Rectal smooth muscle tissue (tissue), 1 donor: ENCODE results near the gene PLXNA1.

ENCODE experiments used
- H3K27ac ChIP-seq: one replicate; pipeline ENCODE4 v1.7.0; 2013; ENCODE audit warnings: low read depth, low read length, inconsistent platforms
- H3K27me3 ChIP-seq: one replicate; pipeline ENCODE4 v1.7.0; 2013; ENCODE audit warnings: low read length; ENCODE audit not compliant: control insufficient read depth, insufficient read depth
- H3K36me3 ChIP-seq: one replicate; pipeline ENCODE4 v1.7.0; 2013; ENCODE audit warnings: low read length; ENCODE audit not compliant: control insufficient read depth, insufficient read depth
- H3K4me1 ChIP-seq: one replicate; pipeline ENCODE4 v1.7.0; 2013; ENCODE audit warnings: low read length; ENCODE audit not compliant: control insufficient read depth, insufficient read depth
- H3K4me3 ChIP-seq: one replicate; pipeline ENCODE4 v1.7.0; 2013; ENCODE audit warnings: low read length
- H3K9ac ChIP-seq: one replicate; pipeline ENCODE4 v1.7.0; 2013; ENCODE audit warnings: low read length

The PLXNA1 gene

DNA sequence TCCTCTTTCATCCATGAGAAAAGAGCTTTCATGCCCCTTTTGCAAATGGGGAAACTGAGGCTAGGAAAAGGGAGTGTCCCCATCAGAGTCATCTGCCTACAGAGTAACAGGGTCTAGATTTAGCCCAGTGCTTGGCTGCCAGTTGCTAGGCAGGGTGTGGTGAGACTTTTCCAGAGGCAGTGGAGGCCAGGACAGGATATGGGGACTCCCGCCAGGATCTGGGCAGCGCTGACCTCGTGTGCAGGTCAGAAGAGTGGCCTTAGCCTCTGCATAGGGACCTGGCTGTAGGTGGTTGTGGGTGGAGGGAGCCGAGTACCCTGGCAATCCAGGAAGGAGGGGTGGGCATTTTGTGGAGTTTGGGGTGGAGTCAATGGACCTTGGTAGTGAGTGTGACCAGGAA lies 4.2 kb downstream of the PLXNA1 start:
- Histone ChIP-seq H3K36me3 (no peaks in the 10 kb centered on the region), H3K4me3 (no peak overlapping the region), H3K4me1 (no peaks in the 10 kb centered on the region), H3K27me3 (no peaks in the 10 kb centered on the region), H3K9ac (no peak overlapping the region), H3K27ac (no peak overlapping the region)

DNA sequence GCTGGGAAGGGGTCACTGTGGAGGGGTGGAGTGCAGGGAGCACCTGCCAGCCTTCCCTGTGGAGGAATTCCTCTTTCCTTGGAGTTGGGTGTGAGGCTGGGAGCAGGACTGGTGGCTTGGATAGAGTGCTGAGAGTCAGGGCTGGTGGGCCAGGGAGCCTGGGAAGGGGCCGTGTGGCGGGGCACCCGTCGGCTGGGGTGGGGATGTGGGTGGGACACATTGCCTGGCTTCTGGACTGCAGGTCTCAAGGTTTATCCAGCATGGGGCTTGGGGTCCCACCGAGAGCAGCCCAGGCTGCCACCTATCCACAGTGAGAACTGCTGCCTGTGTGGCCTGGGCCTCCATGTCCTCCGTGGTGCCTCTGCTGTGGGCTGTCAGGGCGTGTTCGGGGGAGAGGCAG lies 4.7 kb downstream of the PLXNA1 start:
- Histone ChIP-seq H3K27me3 (no peaks in the 10 kb centered on the region), H3K4me1 (no peaks in the 10 kb centered on the region), H3K4me3 (no peak overlapping the region), H3K36me3 (no peaks in the 10 kb centered on the region), H3K9ac (no peak overlapping the region), H3K27ac (no peak overlapping the region)

DNA sequence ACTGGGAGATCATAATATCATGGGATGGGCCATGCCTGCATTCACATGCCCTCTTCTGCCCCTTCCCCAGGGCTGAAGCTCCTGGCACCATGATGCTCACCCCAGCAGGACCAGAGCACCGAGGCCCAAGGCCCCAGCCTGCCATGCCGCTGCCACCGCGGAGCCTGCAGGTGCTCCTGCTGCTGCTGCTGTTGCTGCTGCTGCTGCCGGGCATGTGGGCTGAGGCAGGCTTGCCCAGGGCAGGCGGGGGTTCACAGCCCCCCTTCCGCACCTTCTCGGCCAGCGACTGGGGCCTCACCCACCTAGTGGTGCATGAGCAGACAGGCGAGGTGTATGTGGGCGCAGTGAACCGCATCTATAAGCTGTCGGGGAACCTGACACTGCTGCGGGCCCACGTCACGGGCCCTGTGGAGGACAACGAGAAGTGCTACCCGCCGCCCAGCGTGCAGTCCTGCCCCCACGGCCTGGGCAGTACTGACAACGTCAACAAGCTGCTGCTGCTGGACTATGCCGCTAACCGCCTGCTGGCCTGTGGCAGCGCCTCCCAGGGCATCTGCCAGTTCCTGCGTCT lies 5.6 kb downstream of the PLXNA1 start:
- Histone ChIP-seq H3K4me3 (no peak overlapping the region), H3K4me1 (no peaks in the 10 kb centered on the region), H3K27ac (no peak overlapping the region), H3K36me3 (no peaks in the 10 kb centered on the region), H3K27me3 (no peaks in the 10 kb centered on the region), H3K9ac (no peak overlapping the region)

DNA sequence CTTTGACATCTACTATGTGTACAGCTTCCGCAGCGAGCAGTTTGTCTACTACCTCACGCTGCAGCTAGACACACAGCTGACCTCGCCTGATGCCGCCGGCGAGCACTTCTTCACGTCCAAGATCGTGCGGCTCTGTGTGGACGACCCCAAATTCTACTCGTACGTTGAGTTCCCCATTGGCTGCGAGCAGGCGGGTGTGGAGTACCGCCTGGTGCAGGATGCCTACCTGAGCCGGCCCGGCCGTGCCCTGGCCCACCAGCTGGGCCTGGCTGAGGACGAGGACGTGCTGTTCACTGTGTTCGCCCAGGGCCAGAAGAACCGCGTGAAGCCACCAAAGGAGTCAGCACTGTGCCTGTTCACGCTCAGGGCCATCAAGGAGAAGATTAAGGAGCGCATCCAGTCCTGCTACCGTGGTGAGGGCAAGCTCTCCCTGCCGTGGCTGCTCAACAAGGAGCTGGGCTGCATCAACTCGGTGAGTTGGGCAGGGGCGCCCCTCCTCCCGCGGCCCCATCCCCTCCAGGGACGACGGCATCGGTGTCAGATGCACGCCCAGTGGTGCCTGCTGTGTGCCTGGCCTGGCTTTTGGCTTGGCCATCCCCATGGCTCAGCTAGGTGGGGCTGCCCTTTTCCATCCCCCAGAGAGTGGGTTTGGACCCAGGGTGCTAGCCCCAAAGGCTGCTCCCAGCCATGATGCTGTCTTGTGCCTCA lies 6.6 kb downstream of the PLXNA1 start:
- H3K27ac ChIP-seq: no peak overlapping the region
- no peaks in the 10 kb centered on the region for H3K27me3 ChIP-seq
- H3K4me3 ChIP-seq: no peak overlapping the region
- H3K9ac ChIP-seq: no peak overlapping the region
- H3K36me3 ChIP-seq: no peaks in the 10 kb centered on the region
- no peaks in the 10 kb centered on the region for H3K4me1 ChIP-seq

DNA sequence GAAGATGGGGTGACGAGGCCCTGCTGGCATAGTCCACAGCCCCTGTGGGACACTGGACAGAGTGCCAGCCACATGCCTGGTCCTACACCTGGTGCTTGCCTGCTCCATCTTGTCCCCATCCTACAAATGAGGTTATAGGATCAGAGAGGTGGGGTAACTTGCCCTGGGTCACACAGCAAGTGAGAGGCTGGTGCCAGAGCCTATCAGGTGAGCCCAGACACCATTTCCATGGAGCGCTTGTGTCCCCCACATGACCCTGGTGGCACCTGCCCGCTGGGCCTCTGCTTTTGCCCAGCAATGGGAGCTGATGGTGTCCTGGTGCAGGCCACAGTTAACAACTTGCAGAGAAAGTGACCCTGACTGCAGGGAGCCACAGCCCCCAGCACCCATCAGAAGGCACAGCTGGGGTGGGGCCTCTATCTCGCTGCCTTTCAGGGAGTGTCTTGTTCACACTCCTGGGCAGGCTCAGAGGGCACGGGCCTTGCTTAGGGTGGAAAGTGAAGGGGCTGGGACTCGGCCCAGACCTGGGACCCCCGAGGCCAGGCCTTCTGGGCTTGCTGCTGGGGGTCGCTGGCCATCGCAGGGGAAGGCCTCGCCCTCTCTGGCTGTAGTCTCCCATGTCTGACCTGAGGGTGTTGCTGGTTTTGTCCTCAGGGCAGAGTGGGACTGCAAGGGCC lies 7.2 kb downstream of the PLXNA1 start:
- H3K27ac ChIP-seq: no peak overlapping the region
- H3K36me3 ChIP-seq: no peaks in the 10 kb centered on the region
- no peak overlapping the region for H3K4me3 ChIP-seq
- H3K4me1 ChIP-seq: no peaks in the 10 kb centered on the region
- H3K9ac ChIP-seq: no peak overlapping the region
- H3K27me3 ChIP-seq: no peaks in the 10 kb centered on the region

DNA sequence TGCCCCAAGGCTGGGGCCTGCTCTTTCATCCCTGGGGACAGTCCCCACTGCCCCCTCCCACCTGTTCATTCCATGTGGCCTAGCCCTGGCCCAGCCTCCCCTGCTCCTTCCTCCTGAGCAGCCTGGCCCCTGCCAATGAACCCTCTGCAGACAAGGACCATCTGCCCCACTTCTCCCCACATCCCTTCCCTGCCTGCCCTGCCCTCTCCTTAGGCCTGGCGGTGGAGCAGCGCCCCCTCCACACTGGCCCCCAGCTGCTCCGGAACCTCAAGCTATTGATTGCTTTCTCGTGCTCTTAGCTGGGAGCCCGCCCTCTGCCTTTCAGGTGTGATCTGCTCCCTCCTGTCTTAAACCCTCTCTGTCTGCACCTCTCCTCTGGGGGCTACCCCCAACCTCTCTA lies 8.0 kb downstream of the PLXNA1 start:
- no peaks in the 10 kb centered on the region for H3K4me1 ChIP-seq
- H3K27me3 ChIP-seq: no peaks in the 10 kb centered on the region
- no peak overlapping the region for H3K27ac ChIP-seq
- H3K4me3 ChIP-seq: no peak overlapping the region
- H3K36me3 ChIP-seq: no peaks in the 10 kb centered on the region
- no peak overlapping the region for H3K9ac ChIP-seq

DNA sequence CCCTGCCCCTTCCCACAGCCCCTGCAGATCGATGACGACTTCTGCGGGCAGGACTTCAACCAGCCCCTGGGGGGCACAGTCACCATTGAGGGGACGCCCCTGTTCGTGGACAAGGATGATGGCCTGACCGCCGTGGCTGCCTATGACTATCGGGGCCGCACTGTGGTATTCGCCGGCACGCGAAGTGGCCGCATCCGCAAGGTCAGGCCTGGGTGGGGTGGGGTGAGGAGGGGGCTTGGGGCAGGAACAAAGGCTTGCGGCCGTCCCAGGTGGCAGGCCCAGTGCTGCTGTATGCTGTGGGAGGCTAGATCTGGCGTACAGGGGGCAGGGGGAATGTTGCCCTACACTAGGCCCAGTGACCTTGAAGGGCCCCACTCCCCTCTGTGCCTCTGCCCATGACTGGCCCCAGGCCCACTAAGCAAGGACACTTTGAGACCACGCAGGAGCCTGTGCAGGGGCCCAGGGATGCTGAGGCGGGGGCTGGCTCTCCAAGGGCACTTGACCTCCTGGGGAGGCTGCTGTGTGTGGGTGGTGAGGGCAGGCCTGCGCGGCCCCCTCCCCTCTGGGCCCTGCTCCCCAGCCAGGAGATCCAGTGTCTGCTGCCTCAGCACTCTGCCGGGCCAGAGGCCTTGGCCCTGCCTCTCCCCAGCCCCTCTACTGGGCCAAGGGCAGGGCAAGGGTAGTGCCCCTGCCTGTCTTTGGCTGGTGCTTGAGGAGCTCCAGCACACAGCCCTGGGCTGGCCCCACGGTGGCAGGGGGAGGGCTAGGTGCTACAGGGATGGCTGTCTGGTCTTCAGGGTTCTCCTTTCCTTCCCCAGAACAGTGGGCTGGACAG lies 8.7 kb downstream of the PLXNA1 start:
- Histone ChIP-seq H3K36me3 (no peaks in the 10 kb centered on the region), H3K9ac (no peak overlapping the region), H3K27ac (no peak overlapping the region), H3K4me3 (no peak overlapping the region), H3K4me1 (no peaks in the 10 kb centered on the region), H3K27me3 (no peaks in the 10 kb centered on the region)

DNA sequence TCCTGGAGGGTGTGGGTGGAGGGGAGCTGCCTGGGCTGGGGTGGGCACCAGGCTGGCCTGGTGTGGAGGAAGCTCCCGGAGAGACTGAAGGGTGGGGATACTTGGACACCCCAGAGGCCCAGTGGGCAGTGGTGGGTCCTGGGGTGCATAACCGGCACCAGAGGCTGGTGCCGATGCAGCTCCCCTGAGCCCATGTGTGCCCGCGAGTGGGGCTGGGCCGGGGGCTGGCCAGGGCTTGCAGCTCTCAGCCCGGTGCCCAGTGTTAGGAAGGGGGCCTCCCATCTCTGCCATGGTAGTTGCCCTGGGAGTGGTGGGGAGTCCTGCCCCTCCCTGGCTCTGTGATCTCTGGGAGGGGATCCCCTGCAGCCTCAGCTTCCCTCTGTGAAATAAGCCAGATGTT lies 9.3 kb downstream of the PLXNA1 start:
- Histone ChIP-seq H3K4me1 (no peaks in the 10 kb centered on the region), H3K27ac (no peak overlapping the region)

DNA sequence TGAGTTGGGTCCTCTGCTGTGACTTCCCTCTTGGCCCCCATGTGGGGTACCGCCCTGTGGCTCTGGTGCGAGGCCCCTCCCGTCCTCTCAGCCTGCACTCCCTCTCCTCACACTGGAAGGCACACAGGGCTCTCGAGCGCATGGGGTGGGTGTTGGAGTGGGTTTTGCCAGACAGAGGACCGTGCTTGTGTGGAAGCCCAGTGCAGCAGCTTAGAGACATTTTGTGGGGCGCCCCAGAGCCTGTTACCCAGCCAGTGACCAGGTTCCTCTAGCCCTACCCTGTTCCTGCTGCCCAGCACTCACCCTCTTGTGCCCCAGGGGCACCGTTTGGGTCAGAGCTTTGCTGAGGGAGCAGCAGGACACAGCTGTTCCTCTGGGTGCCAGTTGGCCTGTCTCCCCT lies 9.9 kb downstream of the PLXNA1 start:
- Histone ChIP-seq H3K27ac (no peak overlapping the region), H3K4me3 (no peak overlapping the region)

More for the DNA sequence above, 9.3 kb downstream of the PLXNA1 start:
- Histone ChIP-seq H3K9ac (no peak overlapping the region), H3K4me3 (no peak overlapping the region), H3K27me3 (no peaks in the 10 kb centered on the region), H3K36me3 (no peaks in the 10 kb centered on the region)

DNA sequence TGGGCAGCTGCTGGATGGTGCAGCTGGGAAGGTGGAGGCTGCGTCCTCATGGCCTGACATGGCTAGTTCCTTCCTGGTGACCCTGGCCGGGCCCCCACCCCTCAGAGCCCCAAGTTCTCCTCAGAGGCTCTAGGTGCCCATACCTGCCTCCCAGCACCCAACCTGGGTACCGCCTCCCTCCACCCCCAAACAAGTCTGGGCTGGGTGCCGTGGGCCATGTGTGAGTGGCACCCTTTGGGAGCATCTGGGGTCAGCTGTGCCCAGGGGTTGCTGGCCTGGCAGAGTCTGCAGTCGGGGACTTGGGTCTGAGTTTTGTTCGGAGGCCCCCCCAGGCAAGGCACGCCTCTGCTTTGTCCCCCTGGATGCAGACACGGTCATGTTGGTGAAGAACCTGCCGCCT lies 10.5 kb downstream of the PLXNA1 start:
- H3K9ac ChIP-seq: no peak overlapping the region
- H3K27ac ChIP-seq: no peak overlapping the region
- H3K4me1 ChIP-seq: no peaks in the 10 kb centered on the region
- no peaks in the 10 kb centered on the region for H3K27me3 ChIP-seq
- H3K36me3 ChIP-seq: no peaks in the 10 kb centered on the region
- no peak overlapping the region for H3K4me3 ChIP-seq

More for the DNA sequence above, 9.9 kb downstream of the PLXNA1 start:
- H3K9ac ChIP-seq: no peak overlapping the region
- H3K27me3 ChIP-seq: no peaks in the 10 kb centered on the region
- no peaks in the 10 kb centered on the region for H3K36me3 ChIP-seq
- H3K4me1 ChIP-seq: no peaks in the 10 kb centered on the region

DNA sequence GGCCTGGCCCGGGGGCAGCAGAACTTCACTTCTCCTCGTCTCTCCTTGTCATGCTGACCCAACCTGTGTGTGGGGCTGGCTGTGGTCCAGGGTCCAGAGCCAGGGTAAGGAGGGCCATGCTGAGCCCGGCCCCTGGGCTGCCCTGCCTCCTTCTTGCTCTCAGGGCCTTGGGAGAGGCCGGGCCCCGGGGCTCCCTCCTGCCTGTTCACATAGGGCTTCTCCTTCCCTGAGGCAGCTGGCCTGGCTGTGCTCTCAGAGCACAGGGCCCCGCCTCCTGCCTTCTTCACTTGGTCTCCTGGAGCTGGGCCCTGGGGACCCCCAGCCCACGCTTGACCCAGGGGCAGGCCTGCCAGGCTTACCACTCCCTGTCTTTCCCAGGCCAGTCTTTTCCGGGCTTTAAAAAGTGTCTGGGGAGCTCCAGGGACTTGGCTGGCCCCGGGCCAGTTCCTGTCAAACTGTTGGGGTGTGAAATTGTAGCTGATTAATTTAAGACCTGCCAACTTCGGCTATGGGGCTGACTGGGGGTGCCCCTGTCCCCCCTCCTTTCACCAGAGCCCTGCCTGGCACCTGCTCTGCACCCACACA lies 11.8 kb downstream of the PLXNA1 start:
- Histone ChIP-seq H3K9ac (no peak overlapping the region), H3K36me3 (no peaks in the 10 kb centered on the region), H3K4me3 (no peak overlapping the region), H3K27me3 (no peaks in the 10 kb centered on the region), H3K27ac (no peak overlapping the region), H3K4me1 (no peaks in the 10 kb centered on the region)

DNA sequence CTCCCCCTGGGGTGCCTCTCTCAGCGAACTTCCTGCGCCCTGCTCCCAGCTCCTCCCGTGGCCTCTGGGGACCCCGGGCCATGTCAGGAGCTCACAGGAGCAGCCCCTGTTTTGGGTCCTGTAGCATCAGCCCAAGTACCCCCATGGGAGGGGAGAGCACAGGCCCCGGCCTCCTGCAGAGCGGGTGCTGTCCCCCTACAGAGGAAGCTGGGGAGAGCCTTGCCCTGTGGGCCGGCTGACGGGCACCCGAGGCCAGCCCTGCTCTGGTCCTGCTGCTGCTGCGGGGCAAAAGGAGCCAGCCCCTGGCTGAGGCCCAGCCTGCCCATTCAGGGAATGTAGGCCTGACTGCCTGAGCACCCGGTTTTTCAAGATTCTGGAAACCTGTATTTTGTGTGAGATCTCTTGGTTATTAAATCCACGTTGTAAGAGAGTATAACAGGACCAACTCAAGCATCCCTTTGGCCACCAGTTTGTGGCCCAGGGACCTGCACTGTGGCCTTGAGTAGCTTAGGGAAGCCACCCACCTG lies 12.4 kb downstream of the PLXNA1 start:
- Histone ChIP-seq H3K27ac (no peak overlapping the region), H3K4me1 (no peaks in the 10 kb centered on the region), H3K9ac (no peak overlapping the region), H3K36me3 (peaks cover 2% of the 10 kb centered on the region), H3K4me3 (no peak overlapping the region), H3K27me3 (no peaks in the 10 kb centered on the region)
